NCI-H1694 (cell line): Measurements from ENCODE around the gene CAPS.
A peak's percentile ranks its signal among the peaks of the same experiment; 100 is the strongest.
"Not testable (repeated sequence)": the region's sequence is repeated elsewhere in the genome, so short reads cannot be mapped to it uniquely, and the experiment has no call there.

Experiments used
- DNase-seq: peaks from one replicate; lab custom pipeline; 2025; lab: John Stamatoyannopoulos, UW

Gene CAPS

DNA sequence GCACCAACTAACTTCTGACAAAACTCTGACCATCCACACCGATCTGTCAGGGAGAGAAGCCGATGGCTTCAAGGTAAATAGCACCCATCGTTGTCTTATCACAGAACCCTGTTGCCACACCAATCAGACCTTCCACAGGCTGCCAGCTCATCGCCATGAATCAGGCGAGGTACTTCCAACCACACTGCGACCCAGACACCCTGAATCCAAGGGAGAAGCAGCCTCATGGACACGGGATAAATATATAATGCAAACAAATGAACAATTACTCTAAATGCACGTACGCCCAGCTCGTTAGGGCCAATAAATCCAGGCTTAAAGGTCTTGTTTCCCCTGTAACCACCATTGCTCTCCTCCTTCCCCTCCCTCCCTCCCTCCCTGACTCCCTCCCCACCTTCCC lies 43.1 kb downstream of the CAPS start:
- no peak for DNase-seq

GRCh38 chr19:5958074-5958850 lies 44.2 kb downstream of the CAPS start:
- DNase-seq = no peak

DNA sequence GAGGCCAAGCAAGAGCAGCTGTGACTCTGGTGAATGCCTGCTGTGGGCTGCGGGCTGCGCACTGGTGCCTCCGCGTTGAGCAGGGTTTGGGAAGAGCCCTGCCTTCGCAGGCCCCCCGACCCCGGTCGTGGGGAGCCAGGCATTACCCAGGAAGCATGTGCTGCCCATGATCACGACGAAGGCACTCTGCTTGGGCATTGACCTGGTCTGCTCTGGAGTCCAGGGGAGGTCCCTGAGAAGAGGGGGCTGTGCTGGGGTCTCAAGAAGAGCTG lies 44.7 kb downstream of the CAPS start:
- DNase-seq = no peak

- no peak for DNase-seq
Observed at GRCh38 chr19:5959260-5960004, 45.4 kb downstream of the CAPS start.

- DNase-seq = no peak
Observed at GRCh38 chr19:5960005-5961001, 46.2 kb downstream of the CAPS start.

GRCh38 chr19:5961641-5961968 lies 47.6 kb downstream of the CAPS start:
- DNase-seq = not testable (repeated sequence)

GRCh38 chr19:5961969-5962945 lies 48.2 kb downstream of the CAPS start:
- DNase-seq = peak; percentile 83

GRCh38 chr19:5963259-5963658 lies 49.2 kb downstream of the CAPS start:
- not testable (repeated sequence) for DNase-seq

DNA sequence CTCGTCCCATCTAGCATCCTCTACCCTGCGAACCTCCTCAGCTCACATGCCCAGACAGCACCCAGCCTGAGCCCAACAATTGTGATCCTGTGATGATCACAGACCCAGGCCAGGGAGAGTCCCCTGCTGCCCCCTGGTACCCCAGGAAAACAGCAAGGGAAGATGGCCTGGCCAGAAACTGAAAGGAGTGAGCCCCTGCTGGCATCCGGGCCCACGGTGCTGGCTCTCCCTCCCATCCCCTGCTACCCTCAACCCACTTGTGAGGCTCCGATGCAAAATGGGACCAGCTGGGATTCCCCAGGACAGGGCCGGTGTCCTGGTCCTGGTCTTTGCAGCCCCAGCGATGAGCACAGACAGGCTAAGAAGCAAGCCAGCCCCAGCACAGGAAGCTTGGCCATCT lies 49.8 kb downstream of the CAPS start:
- no peak for DNase-seq

GRCh38 chr19:5964816-5965565 lies 50.9 kb downstream of the CAPS start:
- DNase-seq = no peak
